HEK293T (cell line): Measurements from ENCODE around the gene C5orf47.

Experiments
- BHLHE40 ChIP-seq: fragments of 450-650 bp; IDR thresholded peaks from 2 replicates; pipeline ENCODE4 v1.6.1; 2016; ENCODE audit warnings: mild to moderate bottlenecking, moderate library complexity, borderline replicate concordance
- CTBP1 ChIP-seq: fragments of 450-650 bp; IDR thresholded peaks from 2 replicates; pipeline ENCODE4 v1.6.1; 2016; ENCODE audit warnings: borderline replicate concordance
- FOXK2 ChIP-seq: fragments of 450-650 bp; IDR thresholded peaks from 2 replicates; pipeline ENCODE4 v1.6.1; 2016; ENCODE audit warnings: mild to moderate bottlenecking
- SP1 ChIP-seq: fragments of 450-650 bp; IDR thresholded peaks from 2 replicates; pipeline ENCODE4 v1.6.1; 2017
- SUZ12 ChIP-seq: fragments of 450-650 bp; IDR thresholded peaks from 2 replicates; pipeline ENCODE4 v1.6.1; 2016; ENCODE audit warnings: mild to moderate bottlenecking
- TARDBP ChIP-seq: fragments of 450-650 bp; IDR thresholded peaks from 2 replicates; pipeline ENCODE4 v1.6.1; 2016

DNA sequence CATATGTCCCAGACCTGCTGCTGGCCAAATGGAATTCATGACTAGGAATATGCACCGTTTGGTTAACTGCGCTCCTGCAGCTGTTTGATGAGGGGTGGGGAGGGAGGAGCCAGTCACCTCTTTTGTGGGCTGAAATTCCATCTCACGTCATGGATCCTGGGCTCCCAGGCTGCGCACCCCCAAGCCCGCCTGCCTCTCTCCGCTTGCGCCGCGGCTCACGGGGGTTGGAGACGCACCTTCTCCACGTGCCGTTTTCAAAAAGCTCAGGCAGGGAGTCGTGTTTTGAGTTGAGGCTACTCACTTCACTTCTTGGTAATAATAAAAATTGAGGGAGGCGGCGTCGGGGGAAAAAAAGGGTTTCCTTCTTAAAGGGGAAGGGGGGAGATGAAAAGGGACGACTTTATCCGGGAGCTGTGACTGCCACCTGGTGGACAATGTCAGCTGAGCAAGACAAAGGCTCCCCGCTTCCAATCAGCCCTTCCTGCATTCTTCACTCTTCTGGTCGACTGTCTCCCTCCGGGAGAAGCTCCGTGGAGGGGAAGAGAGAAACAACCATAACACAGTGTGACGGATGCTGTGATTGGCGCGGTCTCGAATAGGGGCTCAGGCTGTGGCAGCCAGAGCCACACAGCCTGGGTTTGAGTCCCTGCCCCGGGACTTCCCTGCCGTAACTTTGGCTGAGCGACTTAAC, 15.9 kb upstream of the C5orf47 start:
- TF ChIP-seq FOXK2 (no peak), SUZ12 (no peak), BHLHE40 (no peak), TARDBP (no peak), SP1 (no peak), CTBP1 (no peak)
